GM23248 (cell line): ENCODE measurements around the gene SDC1. TPM values are rescaled to one million over a fixed set of nuclear protein-coding genes. Genes with fewer than 3 reads are reported as not detected.

Source experiments
- DNase-seq: peaks from one replicate; pipeline ENCODE4 v3.0.0-alpha.2; 2015
- H2AFZ ChIP-seq: fragments of 200-600 bp; sonication (generic); 2 replicates; pipeline ENCODE4 v1.6.1; 2016; ENCODE audit warnings: antibody characterized with exemption
- H3F3A ChIP-seq: fragments of 200-600 bp; sonication (generic); 2 replicates; pipeline ENCODE4 v1.6.1; 2016; ENCODE audit warnings: mild to moderate bottlenecking, antibody characterized with exemption, mixed run types; ENCODE audit not compliant: insufficient read depth
- H3K27ac ChIP-seq: fragments of 200-600 bp; sonication (generic); 2 replicates; pipeline ENCODE4 v1.5.1; 2016; ENCODE audit warnings: mild to moderate bottlenecking
- H3K27me3 ChIP-seq: fragments of 200-600 bp; sonication (generic); replicated peaks from 2 replicates; pipeline ENCODE4 v1.6.1; 2016; ENCODE audit warnings: mild to moderate bottlenecking; ENCODE audit not compliant: insufficient read depth
- H3K36me3 ChIP-seq: fragments of 200-600 bp; sonication (generic); 2 replicates; pipeline ENCODE4 v1.6.1; 2016; ENCODE audit warnings: low read depth, mild to moderate bottlenecking
- H3K4me1 ChIP-seq: fragments of 200-600 bp; sonication (generic); 2 replicates; pipeline ENCODE4 v1.6.1; 2016; ENCODE audit warnings: mild to moderate bottlenecking; ENCODE audit not compliant: insufficient read depth
- H3K4me2 ChIP-seq: fragments of 200-600 bp; sonication (generic); one replicate; pipeline ENCODE4 v1.6.1; 2016; ENCODE audit warnings: mild to moderate bottlenecking; ENCODE audit not compliant: unreplicated experiment
- H3K4me3 ChIP-seq: fragments of 200-600 bp; sonication (generic); 2 replicates; pipeline ENCODE4 v1.5.1; 2016; ENCODE audit warnings: mild to moderate bottlenecking
- H3K79me2 ChIP-seq: fragments of 200-600 bp; sonication (generic); 2 replicates; pipeline ENCODE4 v1.6.1; 2016; ENCODE audit warnings: mild to moderate bottlenecking; ENCODE audit not compliant: insufficient read depth
- H3K9ac ChIP-seq: fragments of 200-600 bp; sonication (generic); 2 replicates; pipeline ENCODE4 v1.6.1; 2016; ENCODE audit warnings: mild to moderate bottlenecking
- H3K9me2 ChIP-seq: fragments of 200-600 bp; sonication (generic); 2 replicates; pipeline ENCODE4 v1.6.1; 2016; ENCODE audit warnings: mixed run types, mild to moderate bottlenecking, moderate library complexity; ENCODE audit not compliant: insufficient read depth
- H3K9me3 ChIP-seq: fragments of 200-600 bp; sonication (generic); one replicate; pipeline ENCODE4 v1.6.1; 2017; ENCODE audit warnings: low read depth
- H4K20me1 ChIP-seq: fragments of 200-600 bp; sonication (generic); 2 replicates; pipeline ENCODE4 v1.6.0; 2016; ENCODE audit not compliant: insufficient read depth
- EZH2 ChIP-seq: fragments of 200-600 bp; sonication (generic); IDR thresholded peaks from 2 replicates; pipeline ENCODE4 v1.6.1; 2018; ENCODE audit warnings: antibody characterized with exemption, mild to moderate bottlenecking; ENCODE audit not compliant: insufficient read depth, poor library complexity, severe bottlenecking
- EZH2phosphoT487 ChIP-seq: fragments of 200-600 bp; sonication (generic); IDR thresholded peaks from 2 replicates; pipeline ENCODE4 v1.6.1; 2018; ENCODE audit warnings: antibody characterized with exemption, moderate library complexity, mild to moderate bottlenecking, low read depth; ENCODE audit not compliant: insufficient read depth
- WGBS, 2 experiments: methylation state at CpG; one replicate each; pipeline ENCODE4 v1.1.6; 2015 to 2017; ENCODE audit warnings: low lambda C conversion rate in 2 of 2, low coverage in 1 of 2; ENCODE audit errors: missing lambda C conversion rate in 2 of 2; 5-methylcytosine and 5-hydroxymethylcytosine counted together
- in situ Hi-C: fragments of 300-500 bp; cut with MboI; formaldehyde crosslinking; loops from 2 replicates; pipeline ENCODE4 v1.15.0; 2020
- polyA plus RNA-seq: library from polyadenylated mRNA; unstranded; fragments of >200 nt; fragmentation: Nextera tagmentation; extraction: Ambion mirVana; gene quantifications from 2 replicates; pipeline ENCODE4 v1.2.1, GENCODE V29; 2016
- total RNA-seq: library from RNA; depleted of rRNA; stranded (reverse); fragments of >200 nt; shearing (Covaris generic); gene quantifications from 2 replicates; pipeline ENCODE4 v1.2.3, GENCODE V29; 2014

SDC1 gene
- total and polyA plus RNA-seq, 2 experiments from 2014 or later = 24.5 to 33.1 TPM

GRCh38 chr2:20176760-20177159 lies 48.2 kb downstream of the SDC1 start:
- DNase-seq = no peak

GRCh38 chr2:20175931-20176330 lies 49.0 kb downstream of the SDC1 start:
- Histone ChIP-seq H2AFZ (no peak overlapping the region), H3K27ac (no peak overlapping the region), H3F3A (no peaks in the 10 kb centered on the region), H3K4me2 (no peak overlapping the region), H4K20me1 (no peaks in the 10 kb centered on the region), H3K36me3 (no peaks in the 10 kb centered on the region), H3K9me3 (no peaks in the 10 kb centered on the region), H3K9me2 (no peaks in the 10 kb centered on the region), H3K79me2 (no peaks in the 10 kb centered on the region), H3K27me3 (no peaks in the 10 kb centered on the region), H3K4me3 (no peak overlapping the region), H3K9ac (no peak overlapping the region), H3K4me1 (no peaks in the 10 kb centered on the region; the same call in 1 of the 2 replicates)
- TF ChIP-seq EZH2phosphoT487 = no peak
- WGBS, 2 experiments = 83 to 89% methylated on average over 3 of the region's 3 CpGs
- DNase-seq = no peak
- in situ Hi-C loops = no loop called here

More at GRCh38 chr2:20176760-20177159, 48.2 kb downstream of the SDC1 start:
- Histone ChIP-seq H3K9me2 (no peaks in the 10 kb centered on the region), H3K4me2 (no peak overlapping the region), H3F3A (no peaks in the 10 kb centered on the region), H3K36me3 (no peaks in the 10 kb centered on the region), H3K9me3 (no peaks in the 10 kb centered on the region), H3K9ac (no peak overlapping the region), H3K4me1 (no peaks in the 10 kb centered on the region; the same call in 1 of the 2 replicates), H3K4me3 (no peak overlapping the region), H4K20me1 (no peaks in the 10 kb centered on the region), H3K79me2 (no peaks in the 10 kb centered on the region), H3K27ac (no peak overlapping the region), H3K27me3 (no peaks in the 10 kb centered on the region), H2AFZ (no peak overlapping the region)
- in situ Hi-C loops = no loop called here
- 95 to 96% methylated on average over 5 of the region's 5 CpGs for WGBS, 2 experiments
- TF ChIP-seq EZH2 (no peak), EZH2phosphoT487 (no peak)

GRCh38 chr2:20175267-20175666 lies 49.7 kb downstream of the SDC1 start:
- Histone ChIP-seq H3K4me1 (no peaks in the 10 kb centered on the region; the same call in 1 of the 2 replicates), H3K9me2 (no peaks in the 10 kb centered on the region), H3K4me2 (no peak overlapping the region), H3K27me3 (no peaks in the 10 kb centered on the region), H4K20me1 (no peaks in the 10 kb centered on the region), H3K27ac (no peak overlapping the region), H3K9me3 (no peaks in the 10 kb centered on the region), H3K79me2 (no peaks in the 10 kb centered on the region), H3F3A (no peaks in the 10 kb centered on the region), H3K4me3 (no peak overlapping the region), H3K36me3 (no peaks in the 10 kb centered on the region), H3K9ac (no peak overlapping the region), H2AFZ (no peak overlapping the region)
- 84 to 86% methylated on average over 8 of the region's 8 CpGs for WGBS, 2 experiments
- no peak for TF ChIP-seq EZH2
- no peak for TF ChIP-seq EZH2phosphoT487
- in situ Hi-C loops = no loop called here
- DNase-seq = no peak

GRCh38 chr2:20174410-20174809 lies 50.5 kb downstream of the SDC1 start:
- no peak for DNase-seq
- Histone ChIP-seq H3K27ac (no peak overlapping the region), H3K27me3 (no peaks in the 10 kb centered on the region), H2AFZ (no peak overlapping the region), H3K4me2 (no peak overlapping the region), H3K4me1 (no peaks in the 10 kb centered on the region; the same call in 1 of the 2 replicates), H3K9me2 (no peaks in the 10 kb centered on the region), H3F3A (no peaks in the 10 kb centered on the region), H3K9me3 (no peaks in the 10 kb centered on the region), H3K36me3 (no peaks in the 10 kb centered on the region), H4K20me1 (no peaks in the 10 kb centered on the region), H3K79me2 (no peaks in the 10 kb centered on the region), H3K4me3 (no peak overlapping the region), H3K9ac (no peak overlapping the region)
- 81 to 87% methylated on average over 2 of the region's 2 CpGs for WGBS, 2 experiments
- no peak for TF ChIP-seq EZH2phosphoT487
- no peak for TF ChIP-seq EZH2
- in situ Hi-C loops = no loop called here
